ENCODE results near the gene RABGAP1L. TPM values are rescaled to one million over a fixed set of nuclear protein-coding genes. Genes with fewer than 3 reads are reported as not detected.

Gene RABGAP1L
- total and polyA plus RNA-seq, 2 donors from 2014 or later, result 16.2 to 48.5 TPM

DNA sequence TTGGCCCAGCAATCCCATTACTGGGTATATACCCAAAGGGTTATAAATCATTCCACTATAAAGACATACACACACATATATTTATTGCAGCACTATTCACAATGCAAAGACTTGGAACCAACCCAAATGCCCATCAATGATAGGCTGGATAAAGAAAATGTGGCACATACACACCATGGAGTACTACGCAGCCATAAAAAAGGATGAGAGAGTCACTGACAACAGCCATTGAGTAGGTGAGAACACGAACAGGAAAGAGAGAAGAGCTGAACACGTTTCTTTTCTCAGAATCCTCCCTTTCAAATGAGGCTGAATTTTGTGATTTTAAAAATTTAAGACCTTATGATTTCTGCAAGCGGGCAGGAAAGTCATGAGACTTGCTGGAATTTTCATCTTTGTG, 10.1 kb upstream of the RABGAP1L start:
- H3K4me3 ChIP-seq (ENCODE audit: low read length in 3 of 3), result no peak overlapping the region

GRCh38 chr1:174150499-174150898, 8.8 kb upstream of the RABGAP1L start:
- no peak for TF ChIP-seq CTCF (IDR thresholded peaks at IDR 0.05; ENCODE audit: borderline replicate concordance, extremely low read depth, insufficient read depth)
- Histone ChIP-seq H3K4me1 (ENCODE audit: control insufficient read depth in 2 of 3, insufficient read depth in 2 of 3, low read depth in 1 of 3, low read length in 3 of 3) (no peaks in the 10 kb centered on the region), H3K27me3 (ENCODE audit: control insufficient read depth, insufficient read depth, low read length) (no peaks in the 10 kb centered on the region), H3K9me3 (ENCODE audit: control insufficient read depth in 2 of 3, insufficient read depth in 1 of 3, low read length in 3 of 3) (no peaks in the 10 kb centered on the region), H3K36me3 (ENCODE audit: control insufficient read depth in 2 of 3, insufficient read depth in 3 of 3, low read length in 3 of 3) (no peaks in the 10 kb centered on the region), H3K4me3 (ENCODE audit: low read length in 3 of 3) (no peak overlapping the region), H3K27ac (ENCODE audit: low read depth in 2 of 2, low read length in 2 of 2) (no peak overlapping the region), H3K9ac (ENCODE audit: low read length in 3 of 3) (no peak overlapping the region)
- intact Hi-C loops (cut with DNase I), result no loop called here
- no peak for FAIRE-seq
- no peak for DNase-seq

More for the DNA sequence above, 10.1 kb upstream of the RABGAP1L start:
- H3K4me1 ChIP-seq (ENCODE audit: control insufficient read depth in 2 of 3, insufficient read depth in 2 of 3, low read depth in 1 of 3, low read length in 3 of 3), result no peaks in the 10 kb centered on the region
- H3K9ac ChIP-seq (ENCODE audit: low read length in 3 of 3), result no peak overlapping the region
- H3K36me3 ChIP-seq (ENCODE audit: control insufficient read depth in 2 of 3, insufficient read depth in 3 of 3, low read length in 3 of 3), result no peaks in the 10 kb centered on the region
- no peak overlapping the region for H3K27ac ChIP-seq (ENCODE audit: low read depth in 2 of 2, low read length in 2 of 2)
- TF ChIP-seq CTCF (IDR thresholded peaks at IDR 0.05; ENCODE audit: borderline replicate concordance, extremely low read depth, insufficient read depth), result no peak
- intact Hi-C loops (cut with DNase I), result no loop called here
- H3K9me3 ChIP-seq (ENCODE audit: control insufficient read depth in 2 of 3, insufficient read depth in 1 of 3, low read length in 3 of 3), result no peaks in the 10 kb centered on the region
- no peak for FAIRE-seq
- DNase-seq, result no peak
- H3K27me3 ChIP-seq (ENCODE audit: control insufficient read depth, insufficient read depth, low read length), result no peaks in the 10 kb centered on the region

DNA sequence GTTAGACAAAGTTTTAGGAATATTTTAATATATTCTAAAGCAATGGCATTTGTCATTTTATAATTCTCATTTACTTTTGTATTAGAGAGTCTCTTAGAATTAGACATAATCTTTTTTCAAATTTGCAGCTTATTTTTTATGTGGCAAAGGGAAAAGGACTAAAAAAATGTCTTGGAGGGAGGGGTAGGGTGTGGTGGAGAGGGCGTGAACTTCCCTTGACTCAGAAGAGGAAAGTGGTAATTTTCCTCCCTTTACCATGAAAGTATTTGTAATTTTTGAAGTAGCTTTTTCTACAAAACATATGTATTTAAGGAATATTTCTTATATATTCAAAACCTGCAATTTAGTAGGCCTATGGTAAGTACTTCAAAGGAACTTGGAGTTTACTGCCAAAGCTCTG, 6.9 kb upstream of the RABGAP1L start:
- Histone ChIP-seq H3K36me3 (ENCODE audit: control insufficient read depth in 2 of 3, insufficient read depth in 3 of 3, low read length in 3 of 3) (no peaks in the 10 kb centered on the region), H3K27me3 (ENCODE audit: control insufficient read depth, insufficient read depth, low read length) (no peaks in the 10 kb centered on the region), H3K9me3 (ENCODE audit: control insufficient read depth in 2 of 3, insufficient read depth in 1 of 3, low read length in 3 of 3) (no peaks in the 10 kb centered on the region), H3K4me3 (ENCODE audit: low read length in 3 of 3) (no peak overlapping the region), H3K9ac (ENCODE audit: low read length in 3 of 3) (no peak overlapping the region), H3K4me1 (ENCODE audit: control insufficient read depth in 2 of 3, insufficient read depth in 2 of 3, low read depth in 1 of 3, low read length in 3 of 3) (no peaks in the 10 kb centered on the region), H3K27ac (ENCODE audit: low read depth in 2 of 2, low read length in 2 of 2) (no peak overlapping the region)
- no peak for TF ChIP-seq CTCF (IDR thresholded peaks at IDR 0.05; ENCODE audit: borderline replicate concordance, extremely low read depth, insufficient read depth)
- intact Hi-C loops (cut with DNase I), result no loop called here
- DNase-seq, result no peak
- FAIRE-seq, result no peak
